Measurements from ENCODE around the gene CDNF. TPM values are rescaled to one million over a fixed set of nuclear protein-coding genes. Genes with fewer than 3 reads are reported as not detected.
A peak's percentile ranks its signal among the peaks of the same experiment; 100 is the strongest.

The CDNF gene
- 0.56 and 1.9 TPM in 2 replicates for total RNA-seq (2013; cell fraction: nucleolus; rRNA removed)
- 0.98 and 1.9 TPM in 2 replicates for total RNA-seq (2014; rRNA removed)
- total RNA-seq (2014; rRNA removed; fragmentation: Illumina TruSeq; extraction: Trizol) = 1.0 and 1.2 TPM in 2 replicates
- total RNA-seq (2021) = 0.43 and 1.0 TPM in 2 replicates
- 2.2 TPM for polyA plus RNA-seq (2011; ENCODE audit: low read depth)
- 0.81 TPM in 2 replicates for polyA plus RNA-seq (2011; rRNA removed)
- polyA plus RNA-seq (2011; cell fraction: cytosol; rRNA removed) = 0.31 and 0.32 TPM in 2 replicates
- polyA plus RNA-seq (2011; cell fraction: nucleus; rRNA removed) = 0.66 TPM in 1 of 2 replicates, not detected in the other
- polyA plus RNA-seq (2012) = 0.94 and 1.3 TPM in 2 replicates
- 0.73 and 2.3 TPM in 2 replicates for polyA plus RNA-seq (2014; fragmentation: Illumina TruSeq; extraction: Trizol)
- polyA plus RNA-seq (2014; fragmentation: Nextera tagmentation; extraction: Ambion mirVana) = under 1 TPM; 0.08 to 0.29 TPM
- 1.2 and 2.7 TPM in 2 replicates for polyA plus RNA-seq (2014; rRNA removed)
- polyA plus RNA-seq (2016; fragmentation: Nextera tagmentation; extraction: Ambion mirVana) = under 1 TPM; 0.48 to 0.54 TPM
- polyA minus RNA-seq (2011; rRNA and poly(A)+ RNA removed) = not detected in 2 replicates
- not detected in 2 replicates for polyA minus RNA-seq (2011; cell fraction: cytosol; rRNA and poly(A)+ RNA removed)
- not detected in 2 replicates for polyA minus RNA-seq (2011; cell fraction: nucleus; rRNA and poly(A)+ RNA removed)
- percentile 45 among the genes with signal in this experiment for Bru-seq, nascent RNA
- percentile 32 among the genes with signal in this experiment for BruChase-seq, experiment 1, labeled RNA remaining after a 6-hour chase
- percentile 30 among the genes with signal in this experiment for BruChase-seq, experiment 2, labeled RNA remaining after a 2-hour chase
- long read RNA-seq, experiment 1 = 0 reads
- long read RNA-seq, experiment 2 = 0 reads

- intact Hi-C loops (cut with micrococcal nuclease; ENCODE audit: unreplicated experiment) = loop anchor here (5.0 kb wide), 4 partner anchors 39 to 341 kb away; partner anchors contain the start of genes DCLRE1C and SUV39H2
- H3K9ac ChIP-seq (ENCODE audit: control insufficient read depth, insufficient read depth, low read length) = peak within 1 kb of the TSS; percentile 99
- peak within 1 kb of the TSS; percentile 98 for H2AFZ ChIP-seq (ENCODE audit: control insufficient read depth, low read depth, low read length)
- H3K4me3 ChIP-seq = peak within 1 kb of the TSS; percentile 92
- FAIRE-seq = peak; percentile 99
- no peaks in the 10 kb centered on the region for H3K27me3 ChIP-seq (replicated peaks in 1 of 2; ENCODE audit: control insufficient read depth in 2 of 2, insufficient read depth in 2 of 2, low read length in 1 of 2)
- H4K20me1 ChIP-seq (ENCODE audit: control insufficient read depth, insufficient read depth) = no peaks in the 10 kb centered on the region
- peaks cover 0 to 14% of the 10 kb centered on the region in 2 experiments; a peak in 3 of 4 replicates for H3K36me3 ChIP-seq (ENCODE audit: control insufficient read depth in 2 of 2, insufficient read depth in 2 of 2, low read length in 1 of 2)
- 1% methylated on average over 72 of the region's 72 CpGs for WGBS (ENCODE audit: insufficient coverage, insufficient replicate concordance, low lambda C conversion rate, missing lambda C conversion rate)
- no TSS peak for BruUV-seq (replicated peaks)
- ChIA-PET CTCF (interaction anchor here (0.7 to 3.9 kb wide), 22 partner anchors 11 to 338 kb away, joined by 3 to 44 read pairs (median 6); partner anchors contain the start of gene SUV39H2), POLR2A (interaction anchor here (0.5 to 3.4 kb wide), 20 partner anchors 11 to 300 kb away, joined by 3 to 18 read pairs (median 4); partner anchors contain the start of genes DCLRE1C, MEIG1 and SUV39H2), RAD21 (ENCODE audit: unreplicated experiment) (interaction anchor here (0.6 to 2.6 kb wide), 40 partner anchors 10 to 638 kb away, joined by 3 to 24 read pairs (median 4); partner anchors contain the start of genes DCLRE1C, MEIG1 and SUV39H2), SMC1A (ENCODE audit: uncharacterized antibody, unreplicated experiment) (interaction anchor here (0.7 to 3.7 kb wide), 34 partner anchors 11 to 339 kb away, joined by 3 to 33 read pairs (median 4); partner anchors contain the start of genes DCLRE1C, MEIG1 and SUV39H2)
- H3K4me1 ChIP-seq (ENCODE audit: control insufficient read depth, insufficient read depth, low read length) = peaks cover 7% of the 10 kb centered on the region; the same call in 1 of the 2 replicates
- ATAC-seq = peak; percentile 98
- H3K79me2 ChIP-seq (ENCODE audit: control insufficient read depth, insufficient read depth, low read length) = peaks cover 29% of the 10 kb centered on the region
- no peaks in the 10 kb centered on the region for H3K9me3 ChIP-seq (replicated peaks; ENCODE audit: control insufficient read depth, insufficient read depth, low read length)
- H3K4me2 ChIP-seq (ENCODE audit: control insufficient read depth, insufficient read depth) = peak within 1 kb of the TSS; percentile 93
- in situ Hi-C loops (cut with MboI) = no loop called here
- peak within 1 kb of the TSS; percentile 96 for H3K27ac ChIP-seq (ENCODE audit: control insufficient read depth, insufficient read depth)
- peak; percentile 98 for DNase-seq (ENCODE audit: low read depth, low spot score)
- TF ChIP-seq BRCA1 (IDR thresholded peaks at IDR 0.05; ENCODE audit: low read depth, low read length) (no peak), NBN (IDR thresholded peaks at IDR 0.05) (peak; percentile 79; the same call in 1 of the 2 replicates), POLR2AphosphoS2 (IDR thresholded peaks at IDR 0.05; ENCODE audit: low read depth, low read length) (peak; percentile 75; the same call in 1 of the 2 replicates), SMC3 (IDR thresholded peaks at IDR 0.05; ENCODE audit: borderline replicate concordance, low read length) (no peak; the same call in 1 of the 2 replicates), REST (IDR thresholded peaks at IDR 0.05; ENCODE audit: low read depth, low read length) (no peak), PAX5 (IDR thresholded peaks at IDR 0.05; ENCODE audit: borderline replicate concordance, low read depth, low read length) (peak; percentile 26; the same call in 1 of the 2 replicates), RAD51 (IDR thresholded peaks at IDR 0.05) (no peak), MTA2 (IDR thresholded peaks at IDR 0.05; ENCODE audit: low read depth) (no peak)
- TF ChIP-seq, protein P1, sequence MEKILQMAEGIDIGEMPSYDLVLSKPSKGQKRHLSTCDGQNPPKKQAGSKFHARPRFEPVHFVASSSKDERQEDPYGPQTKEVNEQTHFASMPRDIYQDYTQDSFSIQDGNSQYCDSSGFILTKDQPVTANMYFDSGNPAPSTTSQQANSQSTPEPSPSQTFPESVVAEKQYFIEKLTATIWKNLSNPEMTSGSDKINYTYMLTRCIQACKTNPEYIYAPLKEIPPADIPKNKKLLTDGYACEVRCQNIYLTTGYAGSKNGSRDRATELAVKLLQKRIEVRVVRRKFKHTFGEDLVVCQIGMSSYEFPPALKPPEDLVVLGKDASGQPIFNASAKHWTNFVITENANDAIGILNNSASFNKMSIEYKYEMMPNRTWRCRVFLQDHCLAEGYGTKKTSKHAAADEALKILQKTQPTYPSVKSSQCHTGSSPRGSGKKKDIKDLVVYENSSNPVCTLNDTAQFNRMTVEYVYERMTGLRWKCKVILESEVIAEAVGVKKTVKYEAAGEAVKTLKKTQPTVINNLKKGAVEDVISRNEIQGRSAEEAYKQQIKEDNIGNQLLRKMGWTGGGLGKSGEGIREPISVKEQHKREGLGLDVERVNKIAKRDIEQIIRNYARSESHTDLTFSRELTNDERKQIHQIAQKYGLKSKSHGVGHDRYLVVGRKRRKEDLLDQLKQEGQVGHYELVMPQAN (conservative IDR thresholded peaks at IDR 0.05) = peak; percentile 93
- TF ChIP-seq, protein P2, sequence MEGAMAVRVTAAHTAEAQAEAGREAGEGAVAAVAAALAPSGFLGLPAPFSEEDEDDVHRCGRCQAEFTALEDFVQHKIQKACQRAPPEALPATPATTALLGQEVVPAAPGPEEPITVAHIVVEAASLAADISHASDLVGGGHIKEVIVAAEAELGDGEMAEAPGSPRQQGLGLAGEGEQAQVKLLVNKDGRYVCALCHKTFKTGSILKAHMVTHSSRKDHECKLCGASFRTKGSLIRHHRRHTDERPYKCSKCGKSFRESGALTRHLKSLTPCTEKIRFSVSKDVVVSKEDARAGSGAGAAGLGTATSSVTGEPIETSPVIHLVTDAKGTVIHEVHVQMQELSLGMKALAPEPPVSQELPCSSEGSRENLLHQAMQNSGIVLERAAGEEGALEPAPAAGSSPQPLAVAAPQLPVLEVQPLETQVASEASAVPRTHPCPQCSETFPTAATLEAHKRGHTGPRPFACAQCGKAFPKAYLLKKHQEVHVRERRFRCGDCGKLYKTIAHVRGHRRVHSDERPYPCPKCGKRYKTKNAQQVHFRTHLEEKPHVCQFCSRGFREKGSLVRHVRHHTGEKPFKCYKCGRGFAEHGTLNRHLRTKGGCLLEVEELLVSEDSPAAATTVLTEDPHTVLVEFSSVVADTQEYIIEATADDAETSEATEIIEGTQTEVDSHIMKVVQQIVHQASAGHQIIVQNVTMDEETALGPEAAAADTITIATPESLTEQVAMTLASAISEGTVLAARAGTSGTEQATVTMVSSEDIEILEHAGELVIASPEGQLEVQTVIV (IDR thresholded peaks at IDR 0.05; ENCODE audit: borderline replicate concordance, partially characterized antibody) = no peak
These were observed at the start of gene CDNF, which contains the start of the genes HSPA14 and MSANTD7 for GRCh38 chr10:14837757-14838581. Gene CDNF, minus strand, starts transcription at chr10:14838037. Its CDS starts 91 bp downstream, at chr10:14837946. Gene HSPA14, plus strand, starts transcription at chr10:14838306. Its CDS starts 97 bp downstream, at chr10:14838403. Gene MSANTD7, plus strand, starts transcription at chr10:14838306. Its CDS starts 3,979 bp downstream, at chr10:14842285.
